HG02943 (cell line): ENCODE measurements around the gene ZNF200.

Experiments
- ATAC-seq: cut with Tn5 transposase; IDR thresholded peaks from one replicate; pipeline ENCODE4 v1.9.1; 2021; ENCODE audit warnings: mild to moderate bottlenecking, low read depth, moderate library complexity; ENCODE audit not compliant: unreplicated experiment

Gene ZNF200

DNA sequence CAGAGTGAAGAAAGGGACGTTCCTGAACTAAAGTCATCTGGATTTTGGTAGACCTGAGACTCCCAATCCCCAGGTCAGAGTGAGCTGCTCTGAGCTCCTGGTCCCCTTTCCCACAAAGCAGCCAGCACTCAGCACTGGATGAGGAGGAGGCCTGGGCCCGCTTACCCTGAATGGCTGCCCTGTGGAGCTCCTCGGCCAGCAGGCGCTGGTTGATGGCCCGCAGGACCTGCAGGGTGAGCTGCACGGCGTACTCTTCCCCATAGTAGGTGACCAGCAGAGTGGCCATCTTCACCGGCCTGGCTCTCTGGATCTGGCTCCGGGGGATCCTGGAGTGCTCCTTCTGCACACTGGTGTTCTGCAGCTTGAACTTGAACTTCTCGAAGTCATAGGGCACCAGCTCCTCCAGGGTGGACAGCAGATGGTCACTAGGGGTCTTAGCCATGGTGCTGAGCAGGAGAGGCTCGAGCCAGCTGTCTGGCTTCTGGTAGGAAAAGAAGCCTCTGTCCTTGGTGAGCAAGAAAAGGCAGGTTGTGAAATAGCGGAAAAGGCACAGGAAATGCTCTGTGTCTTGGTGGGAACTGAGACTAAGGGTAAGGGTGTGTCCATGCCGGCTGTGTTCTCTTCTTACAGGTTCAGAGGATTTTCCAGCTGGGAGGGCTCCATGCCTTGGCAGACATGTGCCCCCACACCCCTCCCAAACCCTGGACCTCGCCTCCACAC lies 21.3 kb upstream of the ZNF200 start, which contains the start of gene MEFV:
TSS of gene MEFV (minus strand) at position 488 of the 720 bp plus-strand sequence. CDS start at position 442, 46 bp downstream.
- no peak for ATAC-seq

- ATAC-seq = no peak
Measured at GRCh38 chr16:3254309-3254708, 19.4 kb upstream of the ZNF200 start.

GRCh38 chr16:3252967-3253366 lies 18.0 kb upstream of the ZNF200 start:
- ATAC-seq = no peak

- no peak for ATAC-seq
Measured at GRCh38 chr16:3249451-3249850, 14.5 kb upstream of the ZNF200 start.

DNA sequence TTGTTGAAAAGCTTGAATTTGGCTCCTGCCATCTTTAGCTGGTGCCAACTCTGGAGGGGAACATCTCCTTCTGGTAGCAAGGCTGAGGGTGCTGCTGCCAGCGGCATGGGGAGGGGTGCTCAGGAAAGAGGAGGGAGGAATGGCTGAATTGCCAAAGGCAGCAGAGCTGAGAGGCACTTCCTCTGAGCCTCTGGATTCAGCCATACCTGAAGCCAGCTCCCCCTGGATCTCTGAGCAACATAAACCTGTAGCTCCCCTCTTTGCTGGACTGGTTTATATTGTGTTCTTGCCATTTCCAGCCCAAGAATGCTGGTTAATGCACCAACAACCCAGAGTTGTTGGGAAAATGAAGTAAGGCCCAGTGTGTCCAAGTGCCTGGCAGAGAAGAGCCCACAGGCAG lies 14.1 kb upstream of the ZNF200 start:
- ATAC-seq = no peak

DNA sequence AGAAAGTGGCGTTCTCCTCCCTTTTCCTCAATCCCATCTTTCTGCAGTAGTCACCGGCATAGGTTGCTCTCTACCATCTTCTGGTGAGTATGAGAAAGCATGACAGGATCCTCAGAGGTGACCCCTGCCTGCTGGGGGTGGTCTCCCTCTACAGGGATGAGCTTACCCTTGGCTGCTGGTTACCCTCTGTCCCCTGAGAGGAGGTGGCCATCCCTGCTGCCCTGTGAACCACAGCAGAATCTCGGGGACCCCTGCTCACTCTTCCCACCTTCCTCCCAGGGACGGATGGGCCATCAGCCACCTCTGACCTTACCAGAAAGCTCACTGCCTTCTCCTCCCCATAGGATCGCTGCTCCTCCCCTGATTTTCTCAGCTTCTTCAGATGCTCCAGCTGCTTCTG lies 13.6 kb upstream of the ZNF200 start:
- no peak for ATAC-seq

- no peak for ATAC-seq
Measured at GRCh38 chr16:3246876-3247275, 11.9 kb upstream of the ZNF200 start.

DNA sequence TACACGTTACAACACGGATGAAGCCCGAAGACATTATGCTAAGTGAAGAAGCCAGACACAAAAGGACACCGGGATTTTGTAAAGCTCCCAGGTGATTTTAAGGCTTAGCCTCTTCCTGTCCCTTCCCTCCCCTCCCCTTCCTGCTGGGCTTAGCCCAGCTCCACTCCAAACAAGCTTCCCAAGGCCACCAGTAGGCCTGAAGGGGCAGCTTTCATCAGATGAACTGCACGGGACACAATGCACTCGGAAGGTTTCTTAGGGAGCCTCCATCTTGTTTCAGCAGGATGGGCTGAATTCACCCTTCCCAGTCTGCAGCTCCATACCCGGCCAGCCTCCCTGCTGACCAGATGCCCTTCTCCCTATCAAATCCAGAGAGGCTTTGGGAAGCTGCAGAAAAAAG lies 11.0 kb upstream of the ZNF200 start:
- ATAC-seq = no peak

DNA sequence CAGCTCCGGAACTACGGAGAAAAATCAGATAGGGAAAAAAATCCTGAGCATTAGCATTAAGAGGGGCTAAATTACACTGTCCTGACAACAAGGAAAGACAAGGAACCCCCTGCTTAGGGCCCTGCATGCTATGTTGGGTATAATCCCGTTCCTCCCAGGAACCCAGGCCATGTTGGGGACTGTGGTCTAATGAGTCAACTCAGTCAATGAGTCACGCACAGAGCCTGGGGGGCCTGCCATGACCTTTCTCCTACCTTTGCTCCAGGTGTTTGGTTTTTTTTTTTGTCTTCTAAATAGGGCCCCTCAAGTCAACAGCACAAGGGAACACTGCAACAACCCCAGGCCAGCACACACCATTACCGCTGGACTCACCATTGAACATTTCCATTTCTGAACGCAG lies 8.9 kb upstream of the ZNF200 start:
- no peak for ATAC-seq

GRCh38 chr16:3242709-3243108 lies 7.8 kb upstream of the ZNF200 start:
- no peak for ATAC-seq

DNA sequence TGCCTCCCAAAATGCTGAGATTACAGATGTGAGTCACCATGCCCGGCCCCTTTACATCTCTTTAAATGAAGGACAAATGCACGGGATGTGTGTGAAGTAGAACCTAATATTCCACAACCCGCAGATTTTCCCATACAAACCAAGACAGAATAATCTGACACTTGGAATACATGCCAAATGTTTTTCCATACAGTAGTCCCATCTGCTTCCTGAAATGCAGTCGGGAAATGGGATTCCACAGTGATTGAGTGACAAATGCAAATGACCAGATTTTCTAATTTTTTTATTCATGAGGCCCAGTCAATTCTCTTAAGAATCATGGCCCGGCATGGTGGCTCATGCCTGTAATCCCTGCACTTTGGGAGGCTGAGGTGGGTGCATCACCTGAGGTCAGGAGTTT lies 6.8 kb upstream of the ZNF200 start:
- no peak for ATAC-seq

DNA sequence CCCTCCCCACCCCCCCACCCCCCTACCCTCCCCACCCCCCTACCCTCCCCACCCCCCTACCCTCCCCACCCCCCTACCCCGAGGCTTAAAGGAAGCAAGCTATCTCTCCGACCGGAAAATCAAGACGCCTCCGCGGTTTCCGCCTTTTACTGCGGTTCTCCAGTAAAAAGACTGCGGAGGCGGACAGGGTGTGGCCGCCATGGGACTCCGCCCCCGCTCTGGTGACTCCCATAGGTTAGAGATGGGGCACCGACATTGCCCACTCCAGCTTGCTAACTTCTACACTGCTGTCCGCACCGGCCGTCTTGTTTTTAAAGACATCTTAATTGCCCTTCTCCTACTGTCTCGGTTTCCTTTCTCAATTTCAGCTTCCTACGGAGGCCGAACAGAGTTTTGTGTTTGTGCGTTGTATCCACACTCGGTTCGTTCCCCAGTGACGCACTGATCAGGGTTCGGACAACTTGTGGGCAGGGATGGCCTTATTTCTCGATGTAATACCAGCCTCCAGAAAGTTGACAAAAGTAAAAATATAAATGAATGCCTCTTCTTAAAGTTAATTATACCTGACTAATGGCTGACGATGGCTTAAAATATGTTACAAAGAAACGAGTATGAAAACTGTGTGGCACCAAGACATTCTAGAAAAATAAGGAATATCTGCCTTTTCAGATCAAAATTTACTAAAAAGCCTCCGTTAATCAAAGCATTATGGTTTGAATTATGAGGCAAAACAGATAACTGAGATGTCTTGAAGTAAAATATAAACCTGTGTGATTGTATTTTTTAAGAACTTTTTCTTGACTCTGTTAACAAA lies 1.1 kb upstream of the ZNF200 start:
- no peak for ATAC-seq

DNA sequence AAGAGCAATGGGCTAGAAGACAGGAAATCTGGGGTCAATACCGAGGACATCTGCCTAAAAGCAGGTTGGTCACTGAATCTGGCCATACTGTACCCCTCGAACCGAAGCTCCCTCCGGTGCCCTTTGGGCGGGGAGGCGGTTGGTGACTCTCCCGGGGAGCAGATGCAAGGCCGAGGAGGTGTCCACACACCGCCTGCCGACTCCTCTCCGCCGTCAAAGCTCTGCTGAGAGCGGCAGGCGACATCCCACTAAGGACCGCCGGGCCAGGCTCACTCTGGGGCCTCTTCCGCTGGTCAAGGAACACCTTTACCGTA lies 458 bp downstream of the ZNF200 start:
- ATAC-seq = no peak

- no peak for ATAC-seq
Measured at GRCh38 chr16:3223913-3224515, 10.9 kb downstream of the ZNF200 start.

DNA sequence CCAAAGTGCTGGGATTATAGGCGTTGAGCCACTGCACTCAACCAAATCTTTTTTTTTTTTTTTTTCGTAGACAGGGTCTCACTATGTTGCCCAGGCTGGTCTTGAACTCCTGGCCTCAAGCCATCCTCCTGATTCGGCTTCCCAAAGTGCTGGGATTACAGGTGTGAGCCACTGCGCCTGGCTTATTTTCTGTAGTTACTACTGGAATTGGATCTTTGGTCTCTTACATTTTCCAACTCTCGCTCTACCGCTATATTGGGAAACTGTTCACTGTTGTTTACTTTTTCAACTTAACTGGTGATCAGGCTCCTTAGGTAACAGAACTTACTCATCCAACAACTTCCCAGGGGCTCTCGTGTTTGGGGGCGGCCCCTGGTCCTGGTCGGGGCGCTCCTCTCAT lies 14.1 kb downstream of the ZNF200 start:
- ATAC-seq = no peak

DNA sequence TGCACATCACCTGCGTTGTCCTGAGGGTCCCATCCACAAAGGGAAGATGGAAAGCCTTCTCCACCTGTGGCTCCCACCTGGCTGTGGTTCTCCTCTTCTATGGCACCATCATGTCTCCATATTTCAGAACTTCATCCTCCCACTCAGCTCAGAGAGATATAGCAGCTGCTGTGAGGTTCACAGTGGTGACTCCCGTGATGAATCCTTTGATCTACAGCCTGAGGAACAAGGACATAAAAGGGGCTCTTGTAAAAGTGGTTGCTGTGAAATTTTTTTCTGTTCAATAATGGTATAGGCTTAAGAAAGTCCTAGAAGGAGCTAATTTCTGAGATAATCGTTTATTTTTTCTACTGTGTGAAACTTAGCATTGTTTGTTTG lies 18.7 kb downstream of the ZNF200 start:
- no peak for ATAC-seq

- no peak for ATAC-seq
Measured at GRCh38 chr16:3215601-3216262, 19.2 kb downstream of the ZNF200 start.

DNA sequence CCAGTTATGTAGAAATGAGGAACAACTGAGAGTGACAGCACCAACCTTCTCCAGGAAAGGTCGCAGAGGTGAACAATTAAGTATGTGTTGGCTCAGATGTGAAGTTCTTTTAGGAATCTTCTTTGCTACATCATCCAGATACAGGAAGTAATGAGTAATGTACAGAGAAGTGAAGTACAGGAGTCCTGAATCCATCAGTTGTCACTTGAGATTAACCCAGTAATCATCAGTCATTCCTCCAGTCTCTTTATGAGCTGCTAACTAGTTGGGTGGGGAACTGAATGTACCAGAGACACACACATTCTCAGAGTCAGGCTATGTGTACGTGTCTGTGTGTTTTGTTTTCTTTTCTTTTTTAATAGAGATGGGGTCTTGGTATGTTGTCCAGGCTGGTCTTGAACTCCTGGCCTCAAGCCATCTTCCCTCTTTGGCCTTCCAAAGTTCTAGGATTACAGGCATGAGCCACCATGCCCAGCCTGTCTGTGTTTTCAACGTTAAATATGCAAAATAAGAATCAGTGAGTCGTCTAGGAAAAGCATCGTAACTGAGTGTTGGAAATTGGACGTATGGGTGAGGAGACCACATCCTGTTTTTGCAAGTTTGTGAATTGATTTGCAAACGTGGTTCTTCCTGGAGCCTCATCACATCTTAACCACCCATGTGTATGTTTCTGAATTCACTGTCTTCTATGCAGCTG lies 19.9 kb downstream of the ZNF200 start:
- no peak for ATAC-seq

DNA sequence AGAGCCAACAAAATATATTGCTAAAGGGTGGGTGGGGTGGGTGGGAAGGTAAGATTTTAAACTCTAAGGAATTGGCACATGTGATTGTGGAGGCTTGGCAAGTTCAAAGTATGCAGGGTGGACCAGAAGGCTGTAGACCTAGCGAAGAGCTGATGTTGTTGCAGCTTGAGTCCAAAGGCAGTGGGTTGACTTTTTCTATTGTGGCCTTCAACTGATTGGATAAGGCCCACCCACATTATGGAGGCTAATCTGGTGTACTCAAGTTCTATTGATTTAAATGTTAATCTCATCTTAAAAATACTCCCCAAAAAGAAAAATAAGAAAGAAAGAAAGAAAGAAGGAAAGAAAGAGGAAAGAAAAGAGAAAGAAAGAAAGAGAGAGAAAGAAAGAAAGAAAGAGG lies 22.4 kb downstream of the ZNF200 start:
- ATAC-seq = no peak

DNA sequence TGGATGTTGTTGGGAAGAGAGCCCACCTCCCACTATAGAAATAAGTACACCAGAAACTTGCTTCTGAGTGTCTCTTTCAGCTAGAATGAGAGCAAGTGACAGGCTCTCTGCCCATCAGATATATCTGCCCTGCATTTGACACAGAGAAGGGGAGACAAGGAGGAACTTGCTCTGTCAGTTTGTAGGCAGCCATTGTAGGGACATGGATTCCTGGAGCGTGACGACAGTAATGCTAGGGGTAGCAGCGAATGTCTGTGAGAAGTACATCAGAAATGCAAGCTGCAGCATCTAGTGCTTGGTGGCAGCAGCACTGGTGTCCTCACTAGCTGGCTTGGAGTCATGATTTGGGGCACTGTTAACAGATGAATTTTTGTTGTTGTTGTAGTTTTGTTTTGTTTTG lies 23.0 kb downstream of the ZNF200 start:
- ATAC-seq = no peak
